Measurements from ENCODE around the gene WDR33. TPM values are rescaled to one million over a fixed set of nuclear protein-coding genes. Genes with fewer than 3 reads are reported as not detected.
"Not testable (repeated sequence)": the region's sequence is repeated elsewhere in the genome, so short reads cannot be mapped to it uniquely, and the experiment has no call there.

WDR33 gene
- total RNA-seq, 4 donors from 2014 or later, result 25.8 to 53.3 (median 38.0) TPM

DNA sequence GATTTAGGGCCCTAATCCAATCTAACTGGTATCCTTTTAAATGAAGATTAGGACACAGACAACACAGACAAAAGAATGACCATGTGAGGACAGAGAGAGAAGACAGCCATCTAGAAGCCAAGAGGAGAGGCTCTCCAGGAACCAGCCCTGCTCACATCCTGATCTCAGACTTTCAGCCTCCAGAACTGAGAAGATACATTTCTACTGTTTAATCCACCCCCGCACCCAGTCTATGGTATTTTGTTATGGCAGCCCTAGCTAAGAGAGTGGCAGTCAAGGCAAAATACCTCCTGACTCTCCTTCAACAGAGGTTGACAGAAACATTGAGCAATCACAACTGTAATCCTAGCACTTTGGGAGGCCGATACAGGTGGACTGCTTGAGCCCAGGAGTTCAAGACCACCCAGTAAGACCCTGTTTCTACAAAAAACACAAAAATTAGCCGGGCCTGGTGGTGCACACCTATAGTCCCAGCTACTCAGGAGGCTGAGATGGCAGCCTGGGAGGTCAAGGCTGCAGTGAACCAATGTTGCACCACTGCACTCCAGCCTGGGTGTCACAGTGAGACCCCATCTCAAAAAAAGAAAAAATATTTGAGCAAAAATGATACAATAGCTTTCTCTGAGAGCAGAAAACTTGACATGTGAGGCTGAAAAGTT, 34.7 kb downstream of the WDR33 start:
- DNase-seq (ENCODE audit: low spot score) (no peak), ATAC-seq (ENCODE audit: low FRiP score) (no peak)
- TF ChIP-seq, protein P1, sequence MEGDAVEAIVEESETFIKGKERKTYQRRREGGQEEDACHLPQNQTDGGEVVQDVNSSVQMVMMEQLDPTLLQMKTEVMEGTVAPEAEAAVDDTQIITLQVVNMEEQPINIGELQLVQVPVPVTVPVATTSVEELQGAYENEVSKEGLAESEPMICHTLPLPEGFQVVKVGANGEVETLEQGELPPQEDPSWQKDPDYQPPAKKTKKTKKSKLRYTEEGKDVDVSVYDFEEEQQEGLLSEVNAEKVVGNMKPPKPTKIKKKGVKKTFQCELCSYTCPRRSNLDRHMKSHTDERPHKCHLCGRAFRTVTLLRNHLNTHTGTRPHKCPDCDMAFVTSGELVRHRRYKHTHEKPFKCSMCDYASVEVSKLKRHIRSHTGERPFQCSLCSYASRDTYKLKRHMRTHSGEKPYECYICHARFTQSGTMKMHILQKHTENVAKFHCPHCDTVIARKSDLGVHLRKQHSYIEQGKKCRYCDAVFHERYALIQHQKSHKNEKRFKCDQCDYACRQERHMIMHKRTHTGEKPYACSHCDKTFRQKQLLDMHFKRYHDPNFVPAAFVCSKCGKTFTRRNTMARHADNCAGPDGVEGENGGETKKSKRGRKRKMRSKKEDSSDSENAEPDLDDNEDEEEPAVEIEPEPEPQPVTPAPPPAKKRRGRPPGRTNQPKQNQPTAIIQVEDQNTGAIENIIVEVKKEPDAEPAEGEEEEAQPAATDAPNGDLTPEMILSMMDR (IDR thresholded peaks at IDR 0.05), result no peak

DNA sequence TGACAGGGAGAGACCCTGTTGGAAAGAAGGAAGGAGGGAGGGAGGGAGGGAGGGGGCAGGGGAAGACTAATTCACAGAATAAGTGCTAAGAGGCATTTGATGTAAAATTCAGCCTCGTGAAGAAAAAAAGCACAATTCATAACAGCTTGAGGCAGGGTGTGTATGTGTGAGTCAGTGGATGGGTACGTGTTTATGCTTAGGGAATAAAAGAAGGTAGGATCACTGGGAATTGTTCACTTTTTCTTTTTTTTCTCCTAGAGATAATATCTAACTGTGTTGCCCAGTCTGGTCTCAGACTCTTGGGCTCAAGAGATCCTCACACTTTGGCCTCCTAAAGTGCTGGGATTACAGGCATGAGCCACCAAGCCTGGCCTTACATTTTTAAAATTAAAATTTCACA, 39.2 kb downstream of the WDR33 start:
- TF ChIP-seq, protein P1 (IDR thresholded peaks at IDR 0.05), result no peak
- ATAC-seq (ENCODE audit: low FRiP score) (no peak), DNase-seq (ENCODE audit: low spot score) (no peak)

DNA sequence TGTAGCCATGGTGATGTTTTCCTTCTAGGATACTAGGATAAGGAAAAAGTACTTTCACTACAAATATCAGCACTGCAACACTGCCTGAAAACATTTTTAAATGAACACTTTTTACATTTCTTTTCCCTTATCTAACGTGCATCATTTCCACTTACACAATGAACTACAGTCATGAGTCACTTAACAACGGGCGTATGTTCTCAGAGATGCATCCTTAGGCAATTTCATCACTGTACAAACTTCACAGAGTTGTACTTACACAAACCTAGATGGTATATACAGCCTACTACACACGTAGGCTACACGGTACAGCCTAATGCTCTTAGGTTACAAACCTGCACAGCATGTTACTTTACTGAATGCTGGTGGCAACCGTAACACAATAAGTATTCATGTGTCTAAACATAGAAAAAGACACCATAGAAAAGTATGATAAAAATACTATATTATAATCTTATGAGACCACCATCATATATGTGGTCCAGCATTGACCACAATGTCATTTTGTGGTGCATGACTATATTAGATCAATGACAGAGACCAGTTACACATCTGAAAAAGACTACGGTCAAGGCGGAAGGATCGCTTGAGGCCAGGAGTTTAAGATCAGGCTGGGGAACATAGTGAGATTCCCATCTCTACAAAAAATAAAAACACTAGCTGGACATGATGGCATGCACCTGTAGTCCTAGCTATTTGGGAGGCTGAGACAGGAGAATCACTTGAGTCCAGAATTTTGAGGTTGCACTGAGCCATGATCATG, 39.8 kb downstream of the WDR33 start:
- DNase-seq (ENCODE audit: low spot score), result no peak
- TF ChIP-seq, protein P1 (IDR thresholded peaks at IDR 0.05), result no peak
- peak; percentile 71 for ATAC-seq (ENCODE audit: low FRiP score)

DNA sequence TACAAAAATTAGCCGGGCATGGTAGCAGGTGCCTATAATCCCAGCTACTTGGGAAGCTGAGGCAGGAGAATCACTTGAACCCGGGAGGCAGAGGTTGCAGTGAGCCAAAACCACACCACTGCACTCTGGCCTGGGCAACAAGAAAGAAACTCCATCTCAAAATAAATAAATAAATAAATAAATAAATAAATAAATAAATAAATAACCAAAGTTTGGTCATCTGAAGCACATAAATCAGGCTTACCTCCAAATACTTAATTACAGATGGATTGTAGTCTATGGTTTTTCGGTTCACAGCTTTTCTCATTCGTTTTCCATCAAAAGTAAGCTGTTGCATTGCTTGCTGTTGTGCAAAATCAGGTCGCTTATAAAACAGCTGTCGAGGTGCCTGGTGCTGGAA, 40.4 kb downstream of the WDR33 start:
- DNase-seq (ENCODE audit: low spot score), result not testable (repeated sequence)

DNA sequence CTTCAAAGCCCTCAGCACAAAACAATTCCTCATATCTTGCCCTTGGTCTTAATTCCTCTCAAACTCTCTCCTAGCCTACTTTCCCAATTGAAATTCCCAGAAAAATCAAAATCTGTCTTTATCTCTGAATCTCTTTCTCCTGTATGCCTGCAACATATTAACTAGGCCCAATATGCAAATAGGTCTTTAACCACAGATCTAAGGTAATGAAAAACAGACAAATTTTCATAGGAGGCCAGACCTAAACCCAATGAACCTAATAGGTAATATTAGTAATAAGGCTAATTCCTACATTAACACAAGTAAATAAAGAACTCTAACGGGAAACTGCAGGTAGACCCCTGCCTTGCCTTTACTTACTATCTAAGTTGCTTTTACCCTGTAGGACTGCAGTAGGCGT, 41.4 kb downstream of the WDR33 start:
- TF ChIP-seq, protein P1 (IDR thresholded peaks at IDR 0.05), result no peak
- DNase-seq (ENCODE audit: low spot score), result no peak
- ATAC-seq (ENCODE audit: low FRiP score), result no peak

More for the DNA sequence above, 40.4 kb downstream of the WDR33 start:
- ATAC-seq (ENCODE audit: low FRiP score), result not testable (repeated sequence)

DNA sequence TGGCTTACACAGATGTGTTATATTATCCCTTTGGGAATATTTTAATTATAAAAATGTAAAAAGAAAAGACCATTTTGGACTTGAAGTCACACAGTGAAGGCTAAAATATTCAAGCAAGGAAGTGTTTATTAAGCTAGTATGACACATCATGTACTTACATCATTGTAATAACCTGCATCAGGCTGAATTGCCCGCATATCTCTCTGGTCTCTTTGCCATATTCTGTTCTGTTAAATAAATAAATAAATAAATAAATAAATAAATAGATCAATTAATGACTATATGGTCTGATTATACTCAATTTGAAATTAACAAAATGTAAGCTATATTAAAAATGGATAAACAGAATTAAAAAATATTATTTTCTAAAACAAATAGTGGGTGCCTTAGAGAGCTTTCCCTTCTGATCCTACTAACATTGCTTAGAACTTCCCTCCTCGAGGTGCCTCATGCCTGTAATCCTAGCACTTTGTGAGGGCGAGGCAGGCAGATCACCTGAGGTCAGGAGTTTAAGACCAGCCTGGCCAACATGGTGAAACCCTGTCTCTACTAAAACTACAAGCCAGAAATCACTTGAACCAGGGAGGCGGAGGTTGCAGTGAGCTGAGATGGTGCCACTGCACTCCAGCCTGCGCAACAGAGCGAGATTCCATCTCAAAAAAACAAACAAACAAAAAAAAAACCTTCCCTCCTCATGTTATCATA, 42.0 kb downstream of the WDR33 start:
- DNase-seq (ENCODE audit: low spot score) (no peak), ATAC-seq (ENCODE audit: low FRiP score) (no peak)
- TF ChIP-seq, protein P1 (IDR thresholded peaks at IDR 0.05), result no peak

DNA sequence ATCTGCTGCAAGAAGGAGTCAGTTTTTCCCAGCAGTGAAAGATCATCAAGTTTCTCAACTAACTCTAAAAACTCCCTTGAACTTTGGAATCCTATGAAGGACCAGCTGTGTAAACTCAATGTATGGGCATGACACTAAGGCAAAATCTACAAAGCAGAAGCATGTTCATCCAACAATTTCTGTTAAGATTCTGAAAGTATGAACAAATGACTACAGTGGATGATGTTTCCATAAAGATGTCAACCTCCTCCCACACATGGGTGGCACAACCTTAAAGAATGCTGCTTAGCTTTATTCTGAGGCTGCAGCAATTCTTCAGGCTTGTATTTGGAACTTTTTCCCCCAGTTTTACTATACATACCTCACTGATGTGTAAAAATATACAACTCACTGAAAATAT, 47.2 kb downstream of the WDR33 start:
- TF ChIP-seq, protein P1 (IDR thresholded peaks at IDR 0.05), result no peak

More for the DNA sequence above, 47.2 kb downstream of the WDR33 start:
- ATAC-seq (ENCODE audit: low FRiP score) (no peak), DNase-seq (ENCODE audit: low spot score) (no peak)

All from omental fat pad (tissue), 4 donors.